HG03460 (cell line): ENCODE data around the gene RFTN2.
"Not testable (repeated sequence)": the region's sequence is repeated elsewhere in the genome, so short reads cannot be mapped to it uniquely, and the experiment has no call there.

Source experiments
- ATAC-seq: cut with Tn5 transposase; IDR thresholded peaks from one replicate; pipeline ENCODE4 v1.9.1; 2021; ENCODE audit not compliant: unreplicated experiment

Gene RFTN2

DNA sequence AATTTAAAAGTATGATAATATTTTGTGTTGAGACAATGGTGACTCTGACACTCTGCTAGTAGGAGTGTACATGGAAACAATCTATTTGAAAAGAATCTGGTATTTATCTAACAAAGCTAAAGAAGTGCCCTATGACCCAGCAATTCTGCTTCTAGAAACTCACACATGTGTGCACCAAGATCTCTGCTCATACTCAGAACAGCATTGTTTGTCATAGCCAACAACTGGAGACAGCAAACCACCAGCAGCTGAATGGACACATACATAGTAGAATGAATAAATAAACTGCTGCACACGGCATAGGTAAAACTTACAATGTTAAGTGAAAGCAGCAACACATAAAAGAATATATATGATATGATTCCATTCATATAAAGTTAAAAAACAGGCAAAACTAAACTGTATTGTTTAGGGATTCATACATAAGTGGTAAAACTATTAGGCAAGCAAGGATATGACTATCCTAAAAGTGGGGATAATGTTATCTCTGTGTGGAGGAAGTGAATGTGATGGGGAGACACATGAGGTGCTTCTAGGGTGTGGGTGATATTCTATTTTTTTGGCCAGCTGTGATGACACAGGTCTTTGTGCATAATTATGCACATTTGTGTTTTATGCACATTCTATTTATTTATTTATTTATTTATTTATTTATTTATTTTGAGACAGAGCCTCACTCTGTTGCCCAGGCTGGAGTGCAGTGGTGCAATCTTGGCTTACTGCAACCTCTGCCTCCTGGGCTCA, 71.1 kb downstream of the RFTN2 start:
- no peak for ATAC-seq

GRCh38 chr2:197601726-197602125, 73.7 kb downstream of the RFTN2 start:
- no peak for ATAC-seq

GRCh38 chr2:197600306-197600705, 75.1 kb downstream of the RFTN2 start:
- no peak for ATAC-seq

GRCh38 chr2:197599285-197599965, 76.0 kb downstream of the RFTN2 start:
- ATAC-seq, result no peak

- ATAC-seq, result no peak
These were observed 76.9 kb downstream of the RFTN2 start for GRCh38 chr2:197598450-197598849.

- ATAC-seq, result no peak
These were observed 78.2 kb downstream of the RFTN2 start for GRCh38 chr2:197597166-197597565.

- ATAC-seq, result no peak
These were observed 78.6 kb downstream of the RFTN2 start for GRCh38 chr2:197596766-197597165.

DNA sequence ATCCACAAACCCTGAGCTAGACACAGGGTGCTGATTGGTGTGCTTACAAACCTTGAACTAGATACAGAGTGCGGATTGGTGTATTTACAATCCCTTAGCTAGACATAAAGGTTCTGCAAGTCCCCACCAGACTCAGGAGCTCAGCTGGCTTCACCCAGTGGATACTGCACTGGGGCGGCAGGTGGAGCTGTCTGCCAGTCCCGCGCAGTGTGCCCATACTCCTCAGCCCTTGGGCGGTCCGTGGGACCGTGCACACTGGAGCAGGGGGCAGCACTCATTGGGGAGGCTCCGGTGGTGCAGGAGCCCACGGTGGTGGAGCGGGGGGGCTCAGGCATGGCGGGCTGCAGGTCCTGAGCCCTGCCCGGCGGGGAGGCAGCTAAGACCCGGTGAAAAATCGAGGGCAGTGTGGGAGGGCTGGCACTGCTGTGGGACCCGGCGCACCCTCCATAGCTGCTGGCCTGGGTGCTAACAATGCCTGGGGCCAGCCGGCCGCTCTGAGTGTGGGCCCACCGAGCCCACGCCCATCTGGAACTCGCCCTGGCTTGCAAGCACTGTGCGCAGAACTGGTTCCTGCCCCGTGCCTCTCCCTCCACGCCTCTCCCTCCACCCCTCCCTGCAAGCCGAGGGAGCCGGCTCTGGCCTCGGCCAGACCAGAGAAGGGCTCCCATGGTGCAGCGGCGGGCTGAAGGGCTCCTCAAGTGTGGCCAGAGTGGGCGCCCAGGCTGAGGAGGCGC, 83.9 kb downstream of the RFTN2 start:
- ATAC-seq, result no peak

DNA sequence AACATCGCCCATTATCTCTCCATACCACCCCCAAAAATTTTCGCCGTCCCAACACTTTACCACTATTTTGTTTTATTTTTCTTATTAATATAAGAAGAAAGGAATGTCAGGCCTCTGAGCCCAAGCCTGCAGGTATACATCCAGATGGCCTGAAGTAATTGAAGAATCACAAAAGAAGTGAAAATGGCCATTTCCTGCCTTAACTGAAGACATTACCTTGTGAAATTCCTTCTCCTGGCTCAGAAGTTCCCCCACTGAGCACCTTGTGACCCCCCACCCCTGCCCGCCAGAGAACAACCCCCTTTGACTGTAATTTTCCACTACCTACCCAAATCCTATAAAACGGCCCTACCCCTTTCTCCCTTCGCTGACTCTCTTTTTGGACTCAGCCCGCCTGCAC, 88.1 kb downstream of the RFTN2 start:
- ATAC-seq, result not testable (repeated sequence)

- not testable (repeated sequence) for ATAC-seq
These were observed 95.2 kb downstream of the RFTN2 start for GRCh38 chr2:197580166-197580565.

GRCh38 chr2:197578294-197578693, 97.1 kb downstream of the RFTN2 start:
- not testable (repeated sequence) for ATAC-seq

GRCh38 chr2:197577446-197577845, 97.9 kb downstream of the RFTN2 start:
- no peak for ATAC-seq

- no peak for ATAC-seq
These were observed 98.8 kb downstream of the RFTN2 start for GRCh38 chr2:197576631-197577030.

- no peak for ATAC-seq
These were observed 99.4 kb downstream of the RFTN2 start for GRCh38 chr2:197575987-197576386.

- ATAC-seq, result no peak
These were observed 101.8 kb downstream of the RFTN2 start for GRCh38 chr2:197573608-197574007.

DNA sequence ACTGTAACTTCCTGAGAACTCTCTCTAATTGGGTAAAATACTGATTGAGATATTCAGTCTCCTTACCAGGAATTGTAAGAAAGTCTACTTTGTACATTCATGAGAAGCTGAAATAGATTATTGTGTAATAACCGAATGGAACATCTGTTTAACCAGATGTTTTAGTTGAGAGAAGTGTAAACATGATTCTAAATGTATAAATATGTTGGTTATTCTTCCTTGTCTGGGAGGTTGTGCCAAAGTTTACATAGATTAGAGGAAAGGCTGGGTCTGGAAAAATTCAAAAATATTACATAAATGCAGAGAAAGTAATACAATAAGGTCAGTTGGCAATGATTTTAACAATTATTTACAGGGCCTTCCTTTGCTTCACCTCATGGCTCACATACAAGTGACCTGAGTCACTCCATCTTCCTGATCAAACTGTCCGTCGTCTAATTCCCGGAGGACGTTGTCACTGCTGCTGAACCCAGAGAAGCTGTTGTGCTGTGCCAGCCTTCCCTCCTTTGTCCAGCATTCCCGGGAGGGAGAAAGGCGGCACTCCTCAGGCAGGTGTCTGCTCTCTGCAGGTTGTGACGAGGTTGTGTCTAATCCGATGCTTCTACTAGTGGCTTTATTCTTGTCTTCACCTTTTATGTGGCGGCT, 103.6 kb downstream of the RFTN2 start:
- ATAC-seq, result no peak

DNA sequence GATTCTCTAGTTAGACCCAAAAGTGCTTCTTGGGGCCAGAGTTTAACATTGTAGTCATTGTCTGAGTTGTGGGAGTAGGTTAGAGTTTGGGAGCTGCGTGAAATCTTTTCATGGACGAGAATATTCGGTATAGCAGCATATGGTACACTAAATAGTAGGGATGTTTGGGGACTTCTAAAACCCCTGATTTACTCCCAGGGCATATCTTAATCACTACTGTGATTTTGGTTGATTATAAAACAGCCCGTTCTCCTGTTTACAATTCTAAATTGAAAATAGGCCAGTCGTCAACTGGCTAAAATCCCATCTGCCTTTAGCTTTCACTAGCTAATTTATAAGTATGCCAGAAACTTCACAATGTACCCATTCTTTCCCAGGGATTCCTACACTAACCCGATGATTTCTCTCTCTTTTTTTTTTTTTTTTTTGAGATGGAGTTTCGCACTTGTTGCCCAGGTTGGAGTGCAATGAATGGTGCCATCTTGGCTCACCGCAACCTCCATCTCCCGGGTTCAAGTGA, 115.2 kb downstream of the RFTN2 start:
- no peak for ATAC-seq

DNA sequence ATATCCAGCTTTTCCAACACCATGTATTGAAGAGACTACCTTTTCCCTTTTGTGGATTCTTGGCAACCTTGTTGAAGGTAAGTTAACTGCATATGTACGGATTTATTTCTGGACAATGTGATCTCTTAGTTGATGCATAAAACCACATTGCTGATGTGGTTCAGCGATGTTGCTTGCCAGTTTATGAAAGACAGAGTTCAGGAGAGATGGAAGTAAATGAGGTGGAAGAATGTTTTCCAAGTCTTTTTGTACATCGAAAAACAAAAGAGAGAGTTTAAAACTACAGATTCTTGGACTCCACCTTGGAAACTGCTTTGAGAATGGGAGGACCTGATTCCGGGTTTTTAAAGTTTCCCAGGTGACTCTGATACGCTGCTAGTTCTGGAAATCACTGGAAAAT, 115.7 kb downstream of the RFTN2 start:
- no peak for ATAC-seq

DNA sequence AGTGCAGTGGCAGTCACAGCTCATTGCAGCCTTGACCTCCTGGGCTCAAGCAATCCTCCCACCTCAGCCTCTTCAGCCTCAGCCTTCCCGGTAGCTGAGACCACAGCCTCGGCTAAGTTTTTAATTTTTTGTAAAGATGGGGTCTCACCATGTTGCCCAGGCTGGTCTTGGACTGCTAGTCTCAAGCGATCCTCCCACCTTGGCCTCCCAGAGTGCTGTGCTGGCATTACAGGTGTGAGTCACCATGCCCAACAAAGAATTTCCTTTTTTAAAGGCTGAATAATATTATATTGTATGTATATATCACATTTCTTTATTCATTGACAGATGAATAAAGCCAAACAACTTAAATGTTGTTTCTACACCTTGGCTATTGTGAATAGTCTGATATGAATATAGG, 117.0 kb downstream of the RFTN2 start:
- no peak for ATAC-seq

DNA sequence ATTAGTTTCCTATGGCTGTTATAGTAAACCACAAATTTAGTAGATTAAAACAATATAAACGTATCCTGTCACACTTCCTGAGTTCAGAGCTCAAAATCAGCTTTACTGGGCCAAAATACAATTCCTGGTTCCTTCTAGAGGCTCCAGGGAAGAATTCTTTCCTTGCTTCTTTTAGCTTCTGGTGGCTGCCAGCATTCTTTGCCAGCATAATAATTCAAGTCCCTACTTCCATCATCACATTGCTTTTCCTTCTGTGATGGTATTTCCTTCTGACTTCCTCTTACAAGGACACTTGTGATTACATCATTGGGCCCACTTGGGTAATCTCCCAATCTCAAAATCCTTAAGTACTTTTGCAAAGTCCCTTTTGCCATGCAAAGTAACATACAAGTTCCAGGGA, 118.9 kb downstream of the RFTN2 start:
- no peak for ATAC-seq

- no peak for ATAC-seq
These were observed 119.9 kb downstream of the RFTN2 start for GRCh38 chr2:197555467-197555866.
